Stimulated activated CD4-positive, alpha-beta T cell treated with anti-CD3 and anti-CD28 coated beads, Interleukin-1b, Interleukin-23, amount 100 ng/mL, for 48 hours (primary cell): ENCODE results near the gene ARHGAP40.
A peak's percentile ranks its signal among the peaks of the same experiment; 100 is the strongest.

Experiments used
- DNase-seq: peaks from one replicate; pipeline ENCODE4 v3.0.0-alpha.2; 2020

Gene ARHGAP40

DNA sequence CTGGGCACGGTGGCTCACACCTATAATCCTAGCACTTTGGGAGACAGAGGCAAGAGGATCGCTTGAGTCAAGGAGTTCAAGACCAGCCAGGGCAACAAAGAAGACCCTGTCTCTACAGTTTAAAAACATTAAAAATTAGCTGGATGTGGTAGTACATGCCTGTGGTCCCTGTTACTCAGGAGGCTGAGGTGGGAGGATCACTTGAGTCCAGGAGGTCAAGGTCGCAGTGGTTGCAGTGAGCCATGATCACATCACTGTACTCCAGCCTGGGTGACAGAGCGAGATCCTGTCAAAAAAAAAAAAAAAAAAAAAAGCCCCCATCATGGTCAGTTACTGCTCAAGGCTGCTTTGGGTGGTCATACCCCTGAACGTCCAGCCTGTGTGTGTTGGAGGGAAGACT, 55.8 kb downstream of the ARHGAP40 start:
- no peak for DNase-seq

DNA sequence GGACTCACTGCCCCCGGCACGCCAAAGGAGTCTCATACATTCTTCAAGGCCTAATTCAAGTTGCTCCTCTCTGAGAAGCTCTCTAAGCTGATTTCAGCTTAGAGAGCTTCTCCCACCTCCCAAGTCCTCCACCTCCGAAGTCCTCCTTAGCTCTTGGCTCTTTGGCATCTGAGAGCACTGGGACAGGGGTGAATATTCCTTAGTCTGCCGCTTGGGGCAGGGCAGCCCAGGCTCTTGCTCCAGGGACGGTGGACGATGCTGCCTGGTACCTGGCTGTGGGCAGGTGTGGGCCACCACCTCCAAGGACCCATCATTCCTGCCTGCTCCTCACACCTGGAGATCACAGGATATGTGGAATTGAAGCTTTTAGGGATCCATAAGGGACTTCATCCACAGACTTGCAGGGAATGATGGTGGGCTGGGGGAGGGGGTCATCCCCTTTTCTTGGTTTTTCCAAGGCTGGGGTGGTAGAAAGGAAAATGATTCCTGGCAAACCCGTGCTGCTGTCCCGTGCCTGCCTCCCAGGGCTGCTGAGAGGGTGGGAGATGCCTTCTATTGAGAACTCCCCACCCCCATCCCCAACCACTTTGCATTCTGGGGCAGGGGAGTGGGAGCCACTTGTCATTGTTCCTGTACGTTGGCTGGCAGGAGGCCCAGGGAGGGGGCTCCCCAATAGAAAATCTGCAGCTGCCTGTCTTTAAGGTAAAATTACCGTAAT, 57.4 kb downstream of the ARHGAP40 start:
- DNase-seq: peak; percentile 21

DNA sequence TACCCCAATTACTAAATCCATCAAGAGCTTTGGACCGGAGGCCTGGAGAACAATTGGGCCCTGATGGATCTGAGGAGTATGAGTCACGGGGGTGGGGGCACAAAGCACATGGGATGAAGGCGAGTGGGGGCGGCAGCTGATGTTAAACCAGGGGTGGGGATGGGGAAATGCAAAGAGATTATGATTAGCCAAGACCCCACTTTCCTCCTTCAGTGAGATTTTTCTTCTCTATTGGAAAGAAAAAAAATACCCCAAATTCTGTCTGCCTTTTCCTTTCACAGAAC, 57.9 kb downstream of the ARHGAP40 start:
- DNase-seq: no peak

DNA sequence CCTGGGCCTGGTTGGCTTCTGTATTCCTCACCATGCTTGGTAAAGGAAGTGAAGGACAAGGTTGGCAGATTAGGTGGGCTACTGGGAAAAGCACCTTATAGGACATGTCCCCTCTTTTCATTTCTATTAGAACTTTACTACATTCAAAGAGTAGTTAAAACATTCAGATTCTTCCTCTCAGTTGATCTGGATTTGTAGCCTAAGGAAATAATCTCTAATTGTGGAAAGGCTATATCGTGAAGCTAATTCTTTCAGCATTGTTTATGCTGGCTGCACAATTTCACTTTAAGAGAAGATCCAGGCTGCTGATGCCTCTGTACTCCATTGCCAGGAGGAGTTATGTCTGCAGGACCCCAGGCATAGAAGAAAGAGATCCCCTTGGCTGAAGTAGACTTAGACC, 58.8 kb downstream of the ARHGAP40 start:
- DNase-seq: no peak

DNA sequence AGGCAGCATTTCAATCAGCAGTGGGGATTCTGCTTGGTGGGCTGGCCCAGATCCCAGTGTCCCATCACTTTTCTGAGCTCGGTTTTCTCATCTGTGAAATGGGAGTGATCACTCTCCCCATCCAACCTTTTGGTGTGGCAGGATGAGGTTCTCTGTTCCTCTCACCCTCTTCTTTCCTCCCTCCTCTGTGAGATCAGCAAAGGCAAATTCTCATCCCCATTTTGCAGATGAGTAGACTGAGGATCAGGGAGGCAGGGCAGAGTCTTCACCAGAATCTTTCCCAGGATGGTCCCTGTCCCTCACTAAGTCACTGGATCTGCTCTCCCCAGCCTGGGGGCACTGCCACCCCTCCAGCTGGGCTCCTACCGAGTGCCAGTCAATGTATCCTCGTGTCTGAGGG, 62.1 kb downstream of the ARHGAP40 start:
- no peak for DNase-seq

DNA sequence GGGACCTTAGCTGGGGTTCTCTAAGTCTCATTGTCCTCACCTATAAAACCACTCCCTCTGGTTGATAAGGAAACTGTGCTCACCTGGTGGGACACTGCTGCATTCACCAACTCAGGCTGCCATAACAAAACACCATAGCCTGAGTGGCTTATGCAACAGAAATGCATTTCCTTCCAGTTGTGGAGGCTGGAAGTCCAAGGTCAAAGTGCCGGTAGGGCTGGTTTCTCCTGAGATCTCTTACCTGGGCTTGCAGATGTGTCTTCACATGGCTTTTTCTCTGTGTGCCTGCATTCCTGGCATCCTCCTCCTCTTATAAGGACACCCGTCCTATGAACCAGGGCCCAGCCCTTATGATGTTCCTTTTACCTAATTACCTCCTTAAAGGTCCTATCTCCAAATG, 62.7 kb downstream of the ARHGAP40 start:
- no peak for DNase-seq

DNA sequence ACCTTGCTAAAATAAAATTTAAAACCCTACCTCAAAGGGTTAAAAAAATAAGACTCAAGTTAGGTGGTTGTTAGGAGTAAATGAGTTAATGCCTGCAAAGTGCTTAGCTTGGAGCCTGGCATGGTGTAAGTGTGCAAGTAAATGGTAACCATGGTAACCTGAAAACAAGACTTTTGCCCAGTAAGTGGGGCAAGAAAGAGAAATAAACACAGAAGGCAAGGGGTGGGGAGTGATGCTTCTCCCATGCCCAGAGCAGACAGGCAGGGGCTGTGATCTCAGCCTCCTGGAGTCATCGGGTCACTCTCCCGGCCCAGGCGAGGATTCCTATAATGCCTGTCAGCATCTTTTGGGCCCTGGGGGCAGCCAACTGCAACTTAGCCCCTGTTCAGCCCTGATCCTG, 63.5 kb downstream of the ARHGAP40 start:
- no peak for DNase-seq

DNA sequence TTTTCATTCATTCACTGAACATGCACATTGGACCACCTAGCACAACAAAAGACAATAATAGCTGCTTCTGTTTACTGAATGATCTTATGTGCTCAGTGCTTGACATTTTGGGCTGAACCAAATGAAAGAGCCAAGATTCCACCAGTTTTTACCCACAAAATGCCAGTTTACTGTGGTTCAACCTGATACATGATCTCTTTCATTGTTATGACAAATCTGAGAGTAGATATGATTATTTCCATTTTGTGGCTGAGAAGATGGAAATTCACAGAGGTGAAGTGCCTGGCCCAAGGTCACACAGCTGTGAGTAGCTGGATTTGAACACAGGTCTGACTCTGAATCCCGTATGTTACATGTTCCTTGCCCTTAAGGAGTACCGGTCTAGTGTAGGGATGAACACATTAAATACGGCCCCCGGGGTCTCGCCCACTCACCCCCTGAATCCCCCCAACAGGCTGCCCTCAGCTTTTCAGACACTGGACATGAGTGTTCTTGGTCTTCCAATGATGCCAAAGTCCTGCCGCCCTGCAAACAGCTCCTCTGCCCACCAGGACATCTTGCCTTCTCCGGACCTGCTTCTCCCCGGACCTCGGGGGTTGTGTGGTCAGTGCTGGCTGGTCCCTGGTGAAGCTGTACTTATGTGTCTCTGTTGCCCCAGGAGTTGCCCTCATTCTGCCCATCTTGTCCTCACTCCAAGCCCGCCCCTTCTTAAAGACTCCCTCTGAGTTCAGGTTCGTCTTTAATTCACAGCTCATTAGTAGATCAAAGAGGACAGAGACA, 64.1 kb downstream of the ARHGAP40 start:
- no peak for DNase-seq

DNA sequence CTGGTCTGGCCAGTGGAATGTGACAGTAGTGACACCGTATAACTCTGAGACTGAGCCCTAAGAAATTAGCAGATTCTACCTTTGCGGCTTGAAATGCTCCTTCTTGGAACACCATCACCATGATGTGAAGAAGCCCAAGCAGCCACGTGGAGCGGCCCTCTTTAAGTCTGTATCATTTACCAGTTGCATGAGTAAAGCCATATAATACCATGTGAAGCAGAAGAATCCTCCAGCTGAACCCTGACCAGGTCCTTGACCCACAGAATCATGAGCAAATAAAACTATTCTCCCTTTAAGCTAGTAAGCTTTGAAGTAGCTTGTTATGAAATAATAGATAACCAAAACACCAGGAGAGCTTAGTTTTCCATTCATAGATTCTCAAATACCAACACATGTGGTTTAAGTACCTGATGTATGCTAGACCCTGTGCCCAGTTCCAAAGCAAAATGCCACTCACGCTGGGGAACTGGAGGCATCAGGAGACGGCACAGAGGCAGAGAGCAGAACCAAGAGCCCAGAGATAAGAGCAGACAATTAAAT, 65.9 kb downstream of the ARHGAP40 start:
- no peak for DNase-seq

DNA sequence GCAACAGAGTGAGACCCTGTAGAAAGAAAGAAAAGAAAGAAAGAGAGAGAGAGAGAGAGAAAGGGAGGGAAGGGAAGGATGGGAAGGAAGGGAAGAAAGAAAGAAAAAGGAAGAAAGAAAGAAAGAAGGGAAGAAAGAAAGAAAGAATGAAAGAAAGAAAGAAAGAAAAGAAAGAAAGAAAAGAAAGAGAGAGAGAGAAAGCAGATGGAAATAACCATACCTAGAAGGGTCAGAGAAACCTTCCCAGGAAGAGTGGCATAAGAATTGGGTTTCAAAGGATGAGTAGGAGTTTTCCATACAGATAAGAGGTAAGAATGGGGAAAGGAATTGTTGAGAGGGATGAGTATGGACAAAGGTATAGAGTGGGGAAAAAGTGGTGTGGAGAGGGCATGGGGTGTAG, 68.1 kb downstream of the ARHGAP40 start:
- no peak for DNase-seq

DNA sequence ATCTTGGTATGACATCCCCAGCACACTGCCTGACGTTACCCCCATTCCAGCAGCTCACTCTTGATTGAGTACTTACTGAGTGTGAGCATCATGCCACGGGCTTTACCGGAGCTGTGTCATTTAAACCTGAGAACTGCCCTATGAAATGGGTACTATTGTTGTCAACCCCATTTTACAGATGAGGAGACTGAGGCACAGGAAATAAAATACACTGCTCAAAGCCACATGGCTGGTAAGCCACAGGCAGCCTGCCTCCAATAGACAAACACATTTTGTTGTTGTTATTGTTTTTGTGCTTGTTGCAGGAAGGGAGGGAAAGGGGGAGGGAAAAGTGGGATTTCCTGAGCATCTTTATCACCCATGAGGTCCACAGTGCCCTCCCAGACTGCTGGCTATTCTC, 69.2 kb downstream of the ARHGAP40 start:
- no peak for DNase-seq

DNA sequence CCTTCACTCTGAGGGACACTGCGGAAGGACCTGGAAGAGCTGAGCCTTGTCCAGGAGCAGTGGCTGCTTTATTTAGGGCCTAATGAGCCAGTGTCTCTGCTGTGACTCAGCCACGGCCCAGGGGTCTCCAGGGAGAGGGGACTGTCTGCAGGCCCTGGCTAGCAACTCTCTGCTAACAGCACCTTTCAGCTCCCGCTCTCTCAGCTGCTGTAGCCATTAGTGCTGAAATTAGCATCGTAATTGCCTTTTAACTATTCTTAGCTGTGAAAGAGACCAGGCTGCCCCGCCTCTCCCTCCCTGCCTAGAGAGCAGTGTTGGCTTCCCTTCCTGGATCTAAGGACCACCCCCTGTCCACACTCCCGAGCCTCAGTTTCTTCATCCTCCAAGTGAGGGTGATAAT, 69.6 kb downstream of the ARHGAP40 start:
- DNase-seq: no peak

DNA sequence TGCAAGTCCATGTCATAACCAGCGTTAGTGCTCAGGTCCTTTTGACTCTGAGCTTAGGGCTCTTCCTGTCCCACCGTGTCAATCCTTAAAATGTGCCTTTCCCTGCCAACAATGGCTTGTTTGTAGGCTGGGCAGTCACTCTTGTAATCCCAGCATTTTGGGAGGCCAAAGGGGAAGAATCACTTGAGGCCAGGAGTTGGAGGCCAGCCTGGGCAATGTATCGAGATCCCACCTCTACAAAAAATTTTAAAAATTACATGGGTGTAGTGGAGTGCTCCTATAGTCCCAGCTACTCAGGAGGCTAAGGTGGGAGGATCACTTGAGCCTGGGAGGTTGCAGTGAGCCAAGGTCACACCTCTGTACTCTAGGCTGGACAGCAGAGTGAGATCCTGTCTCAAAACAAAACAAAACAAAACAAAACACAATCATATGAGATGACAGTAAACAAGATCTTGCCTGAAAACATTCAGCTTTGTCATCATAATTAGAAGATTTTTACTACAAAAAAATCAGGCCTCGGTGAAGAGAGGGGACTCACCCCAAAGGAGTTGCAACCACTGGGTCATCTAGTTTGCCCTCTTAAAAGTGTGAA, 70.2 kb downstream of the ARHGAP40 start:
- no peak for DNase-seq

DNA sequence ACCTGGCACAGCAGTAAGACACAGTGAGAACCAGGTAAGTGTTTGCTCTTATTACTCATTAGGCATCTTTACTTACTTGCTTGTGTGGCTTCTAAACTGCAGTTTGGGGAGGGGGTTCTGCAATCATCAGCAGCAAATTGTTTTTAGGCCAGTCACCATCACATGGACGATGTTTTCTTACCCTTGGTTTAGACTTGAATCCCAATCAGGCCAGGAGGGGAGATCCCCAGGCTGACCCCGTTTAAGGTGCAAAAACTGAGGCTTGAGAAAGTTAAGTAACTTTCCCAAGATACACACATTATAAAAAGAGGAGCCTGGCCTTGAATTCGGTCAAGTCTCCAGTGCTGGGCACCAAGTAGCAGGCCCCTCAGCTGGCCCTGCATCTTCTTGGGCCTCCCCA, 70.9 kb downstream of the ARHGAP40 start:
- DNase-seq: no peak

DNA sequence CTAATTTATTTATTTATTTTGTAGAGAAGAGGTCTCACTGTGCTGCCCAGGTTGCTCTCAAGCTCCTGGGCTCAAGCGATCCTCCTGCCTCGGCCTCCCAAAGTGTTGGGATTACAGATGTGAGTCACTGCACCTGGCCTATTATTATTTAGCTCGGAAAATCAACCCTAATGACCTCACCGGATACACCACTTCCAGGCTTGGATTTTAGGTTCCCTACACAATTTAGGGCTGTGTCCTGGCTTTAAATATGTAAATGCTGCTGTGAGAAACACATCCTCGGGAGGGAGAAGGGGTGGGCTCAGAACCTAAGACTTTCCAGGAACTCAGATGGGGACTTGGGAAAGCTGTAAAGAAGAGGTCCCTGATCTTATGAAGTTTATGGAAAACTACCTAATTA, 71.7 kb downstream of the ARHGAP40 start:
- no peak for DNase-seq

DNA sequence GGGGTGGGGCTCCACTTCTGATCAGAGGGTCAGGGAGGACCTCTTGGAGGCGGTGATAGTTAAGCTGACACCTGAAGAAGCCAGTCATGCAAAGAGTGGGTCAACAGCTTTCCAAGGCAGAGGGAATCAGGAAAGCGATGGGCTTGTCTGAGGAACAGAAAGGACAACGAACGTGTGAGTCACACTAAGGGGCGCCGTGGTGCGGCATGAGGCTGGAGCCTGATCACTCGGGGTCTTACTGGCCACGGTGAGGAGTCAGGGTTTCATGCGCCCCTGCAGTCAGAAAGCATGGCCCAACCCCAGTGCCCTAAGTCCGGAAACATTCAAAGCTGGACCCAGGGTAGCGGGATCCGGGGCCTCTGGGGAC, 72.1 kb downstream of the ARHGAP40 start:
- DNase-seq: no peak

DNA sequence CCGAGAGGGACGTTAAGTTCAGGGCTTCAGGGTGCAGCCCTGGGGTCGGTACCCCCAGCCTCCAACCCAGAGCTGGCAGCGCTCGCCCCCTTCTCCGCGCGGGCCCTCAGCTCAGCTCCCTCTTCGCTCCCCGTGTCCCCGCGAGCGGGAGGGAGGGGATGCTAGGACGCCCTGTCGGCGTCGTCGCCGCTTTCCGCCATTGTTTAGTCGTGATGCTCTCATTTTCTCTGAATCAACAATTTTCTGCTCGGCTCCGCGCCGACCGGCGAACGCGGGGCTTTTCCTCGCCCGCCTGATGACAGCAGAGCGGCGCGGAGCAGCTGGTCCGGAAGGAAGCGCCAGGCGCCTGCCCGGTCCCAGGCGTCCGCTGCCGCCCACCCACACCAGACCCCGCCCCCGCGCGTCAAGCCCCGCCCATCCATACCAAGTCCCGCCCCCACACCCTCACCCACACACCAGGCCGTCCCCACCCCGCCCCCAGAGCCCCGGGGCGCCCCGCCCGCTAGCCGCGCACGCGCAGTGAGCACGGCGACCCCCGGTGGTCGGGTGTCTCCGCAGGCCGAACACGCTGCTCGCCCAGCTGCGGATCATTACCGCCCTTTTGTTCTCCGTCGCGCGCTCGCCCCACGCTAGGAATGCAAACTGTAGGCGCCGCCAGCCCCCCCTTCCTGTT, 72.6 kb downstream of the ARHGAP40 start:
- DNase-seq: peak; percentile 66

DNA sequence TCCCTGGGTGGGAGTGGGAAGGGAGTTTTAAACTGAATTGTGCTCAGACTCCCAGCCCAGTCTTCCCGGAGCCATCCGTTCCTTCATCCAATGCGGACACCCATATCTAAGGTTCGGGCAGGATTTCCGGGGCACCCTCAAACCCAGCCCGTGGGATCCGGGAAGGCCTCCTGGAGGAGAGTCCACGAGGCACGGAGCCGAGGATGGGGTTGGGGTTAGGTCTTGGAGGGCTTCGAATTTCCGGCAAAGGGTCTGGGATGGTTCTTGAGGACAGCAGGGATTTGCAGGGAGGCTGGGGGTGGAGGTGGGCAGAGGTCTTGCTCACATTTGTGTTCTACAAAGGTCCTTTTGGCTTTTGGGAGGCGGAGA, 73.1 kb downstream of the ARHGAP40 start:
- no peak for DNase-seq

DNA sequence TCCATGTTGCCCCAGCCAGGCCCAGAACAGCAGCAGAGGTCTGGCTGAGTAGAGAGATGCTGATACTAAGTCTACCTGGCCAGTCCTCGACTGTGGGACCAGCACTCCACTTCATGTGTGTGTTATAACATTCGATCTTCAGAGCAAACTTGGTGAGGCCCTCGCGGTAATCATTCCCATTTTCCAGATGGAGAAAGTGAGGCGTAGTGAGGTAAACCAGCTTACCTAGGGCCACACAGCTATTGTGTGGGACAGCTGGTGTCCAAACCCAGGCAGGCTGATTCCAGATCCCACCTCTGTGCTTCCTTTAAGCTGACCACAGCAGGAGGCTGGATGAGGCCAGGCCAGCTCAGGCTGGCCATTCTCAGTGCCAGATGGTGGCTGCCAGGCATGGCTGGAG, 75.0 kb downstream of the ARHGAP40 start:
- no peak for DNase-seq

DNA sequence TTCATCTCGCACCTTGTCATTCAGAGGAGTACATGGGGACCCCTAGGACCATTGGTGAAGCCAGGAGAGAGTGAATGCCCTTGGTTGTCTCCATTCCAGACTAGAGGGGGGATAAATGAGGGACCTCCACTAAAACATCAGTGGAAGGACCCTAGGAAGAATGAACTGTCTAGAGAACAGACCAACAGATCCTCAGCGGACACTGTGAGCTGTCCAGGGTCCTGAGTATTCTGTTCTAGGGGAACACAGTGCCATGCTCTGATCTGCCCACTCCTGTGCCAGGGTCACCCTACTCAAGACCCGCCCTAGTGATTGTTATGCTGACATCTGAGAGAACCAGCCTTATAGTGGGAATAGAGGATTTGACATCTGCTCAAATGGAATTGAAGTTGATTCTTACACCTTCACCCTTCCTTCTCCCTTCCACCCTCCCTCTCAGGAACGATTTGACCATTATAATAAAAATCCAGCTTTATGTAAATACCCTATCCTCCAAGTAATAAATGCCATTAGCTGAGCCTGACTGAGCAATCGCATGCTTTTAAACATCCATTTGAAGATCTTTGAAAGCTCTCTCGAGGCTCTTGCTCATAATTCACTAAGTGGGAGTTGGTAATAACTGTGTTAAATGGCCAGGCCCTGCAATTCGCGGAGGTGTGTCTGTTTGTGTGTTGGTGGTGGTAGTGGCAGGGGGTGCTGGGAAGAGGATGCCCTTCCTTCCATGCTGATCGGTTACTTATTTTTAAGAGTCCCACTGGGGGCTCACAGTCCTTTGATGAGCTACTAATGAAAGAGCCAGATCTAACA, 79.1 kb downstream of the ARHGAP40 start:
- DNase-seq: no peak

DNA sequence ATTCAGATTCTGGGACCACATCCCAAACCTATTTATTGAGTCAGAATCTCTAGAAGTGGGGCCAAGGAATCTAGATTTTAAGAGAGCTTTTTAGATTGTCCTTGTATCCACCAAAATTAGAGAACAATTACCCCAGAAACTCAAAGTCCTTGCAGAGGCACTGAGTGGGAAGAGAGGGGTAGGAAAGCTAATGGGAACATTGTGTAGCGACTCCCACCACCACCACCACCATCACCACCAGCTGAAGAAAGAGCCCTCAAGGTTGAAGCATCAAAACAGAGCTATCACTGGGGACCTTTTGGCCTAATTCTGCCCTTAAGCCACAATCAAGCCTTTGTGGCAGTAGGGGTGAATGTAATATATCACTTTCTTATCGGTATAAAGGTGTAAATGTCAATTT, 83.7 kb downstream of the ARHGAP40 start:
- DNase-seq: no peak

DNA sequence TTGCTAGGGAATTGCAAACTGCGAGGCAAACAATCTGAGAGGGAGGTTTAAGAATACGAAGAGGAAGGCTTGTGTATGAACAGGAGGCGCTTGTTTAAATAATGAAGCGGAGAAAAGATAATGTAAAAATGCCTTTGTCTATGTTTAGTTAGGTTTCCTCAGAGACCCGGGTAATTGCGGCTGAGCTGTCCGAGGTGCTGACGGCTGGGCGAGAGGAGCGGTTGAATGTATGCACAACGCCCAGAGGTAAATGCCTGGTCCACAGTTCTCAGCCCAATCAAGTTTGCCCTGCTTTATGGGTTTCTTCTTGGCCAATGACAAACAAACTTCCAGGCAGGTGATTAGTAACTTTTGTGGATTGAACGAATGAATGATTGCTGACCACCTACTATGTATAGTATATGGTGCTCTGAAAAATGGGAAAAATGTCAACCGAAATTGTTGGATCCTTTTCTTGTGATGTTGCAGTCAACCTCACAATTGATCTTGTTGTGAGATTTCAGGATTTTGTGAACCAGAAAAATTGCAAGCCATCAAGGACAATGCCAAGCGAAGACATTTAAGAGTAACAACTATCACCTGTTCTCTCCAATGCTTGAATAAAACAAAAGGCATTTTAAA, 84.4 kb downstream of the ARHGAP40 start:
- DNase-seq: peak; percentile 14
